GM18505 (cell line): ENCODE measurements around the gene EFTUD2.

ENCODE experiments used
- ATAC-seq: cut with Tn5 transposase; IDR thresholded peaks from one replicate; pipeline ENCODE4 v1.9.1; 2021; ENCODE audit not compliant: unreplicated experiment
- POLR2A ChIP-seq: IDR thresholded peaks from 4 replicates; pipeline ENCODE4 v1.6.1; 2011; ENCODE audit warnings: borderline replicate concordance; ENCODE audit not compliant: insufficient read depth, insufficient read length; ENCODE audit errors: extremely low read depth

EFTUD2 gene

GRCh38 chr17:44903012-44903685, 3.9 kb upstream of the EFTUD2 start:
- no peak for TF ChIP-seq POLR2A
- no peak for ATAC-seq

DNA sequence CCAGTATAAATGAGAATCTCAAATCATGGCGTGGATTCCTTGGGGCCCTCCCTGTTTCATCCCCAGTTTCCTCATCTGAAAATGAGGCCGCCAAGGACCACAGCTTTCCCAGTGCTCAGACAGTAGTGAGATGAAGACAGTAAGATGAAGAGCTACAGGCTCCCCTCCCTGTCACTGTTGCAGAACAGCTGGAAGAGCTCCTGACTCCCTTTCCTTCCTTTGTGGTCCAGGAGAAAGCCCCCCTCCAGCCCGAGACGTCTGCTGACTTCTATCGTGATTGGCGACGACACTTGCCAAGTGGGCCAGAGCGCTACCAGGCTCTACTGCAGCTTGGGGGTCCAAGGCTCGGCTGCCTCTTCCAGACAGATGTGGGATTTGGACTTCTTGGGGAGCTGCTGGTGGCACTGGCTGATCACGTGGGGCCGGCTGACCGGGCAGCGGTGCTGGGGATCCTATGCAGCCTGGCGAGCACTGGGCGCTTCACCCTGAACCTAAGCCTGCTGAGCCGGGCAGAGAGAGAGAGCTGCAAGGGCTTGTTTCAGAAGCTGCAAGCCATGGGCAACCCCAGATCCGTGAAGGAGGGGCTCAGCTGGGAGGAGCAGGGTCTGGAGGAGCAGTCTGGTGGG, 3.0 kb upstream of the EFTUD2 start:
- TF ChIP-seq POLR2A: no peak
- no peak for ATAC-seq

- ATAC-seq: no peak
- no peak for TF ChIP-seq POLR2A
These were observed 2.2 kb upstream of the EFTUD2 start for GRCh38 chr17:44901411-44901921.

- TF ChIP-seq POLR2A: no peak
- no peak for ATAC-seq
These were observed 1.6 kb upstream of the EFTUD2 start for GRCh38 chr17:44900894-44901293.

DNA sequence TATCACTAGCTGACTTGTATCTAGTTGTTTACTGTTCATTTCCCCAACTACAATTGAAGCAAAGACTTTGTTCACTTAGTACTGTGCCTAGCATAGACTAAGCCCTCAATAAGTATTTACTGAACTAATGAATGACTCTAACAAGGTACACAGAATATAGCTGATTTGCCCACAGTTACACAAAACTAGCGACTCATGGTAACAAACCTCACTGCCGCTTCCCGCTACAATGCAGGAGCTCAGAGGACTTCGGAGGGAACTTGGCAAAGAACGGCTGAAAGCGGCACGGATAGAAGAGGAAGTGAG, 524 bp downstream of the EFTUD2 start:
- no peak for TF ChIP-seq POLR2A
- ATAC-seq: peak; percentile 2

- no peak for ATAC-seq
These were observed 4.6 kb downstream of the EFTUD2 start for GRCh38 chr17:44894642-44895041.

DNA sequence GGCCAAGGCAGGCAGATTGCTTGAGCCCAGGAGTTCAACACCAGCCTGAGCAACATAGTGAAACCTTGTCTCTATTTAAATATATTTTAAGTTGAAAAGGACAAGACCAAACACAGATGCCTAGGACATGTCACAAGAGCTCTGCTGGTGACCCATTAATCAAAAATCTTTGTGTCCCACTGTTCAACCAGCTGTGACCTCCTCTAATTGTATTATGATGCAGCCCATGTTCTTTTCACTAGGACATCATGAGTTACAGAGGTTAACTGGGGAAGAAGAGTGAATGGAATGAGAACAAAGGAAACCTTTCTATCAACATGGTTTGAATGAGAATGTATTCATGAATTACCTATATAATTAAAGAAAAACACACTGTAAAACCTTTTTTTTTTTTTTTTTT, 7.0 kb downstream of the EFTUD2 start:
- no peak for TF ChIP-seq POLR2A
- ATAC-seq: no peak

More at GRCh38 chr17:44894642-44895041, 4.6 kb downstream of the EFTUD2 start:
- no peak for TF ChIP-seq POLR2A

GRCh38 chr17:44889003-44889402, 10.2 kb downstream of the EFTUD2 start:
- TF ChIP-seq POLR2A: no peak

GRCh38 chr17:44887971-44888954, 11.0 kb downstream of the EFTUD2 start:
- TF ChIP-seq POLR2A: no peak
- no peak for ATAC-seq

More at GRCh38 chr17:44889003-44889402, 10.2 kb downstream of the EFTUD2 start:
- ATAC-seq: no peak

GRCh38 chr17:44887016-44887415, 12.2 kb downstream of the EFTUD2 start:
- ATAC-seq: no peak
- no peak for TF ChIP-seq POLR2A

GRCh38 chr17:44884941-44885340, 14.3 kb downstream of the EFTUD2 start:
- no peak for ATAC-seq

DNA sequence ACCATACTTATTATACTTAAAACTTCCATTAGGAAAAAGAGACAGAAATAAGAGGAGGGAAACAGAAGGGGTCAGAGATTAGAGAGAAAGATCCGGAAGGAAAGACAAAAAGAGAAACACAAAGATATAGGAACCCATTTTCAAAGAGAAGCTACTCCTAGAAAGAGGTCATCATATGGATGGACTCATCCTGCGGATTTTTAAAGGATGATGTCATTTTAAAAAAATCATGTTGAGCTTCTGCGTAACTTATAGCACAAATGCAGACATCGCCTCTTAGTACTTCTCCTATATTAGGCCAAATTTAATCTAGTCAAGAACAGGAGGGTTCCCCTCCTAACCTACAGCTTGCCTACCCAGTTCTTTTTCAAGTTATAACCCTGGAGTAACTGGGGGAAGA, 18.1 kb downstream of the EFTUD2 start:
- TF ChIP-seq POLR2A: no peak
- ATAC-seq: no peak

More at GRCh38 chr17:44884941-44885340, 14.3 kb downstream of the EFTUD2 start:
- no peak for TF ChIP-seq POLR2A

- no peak for TF ChIP-seq POLR2A
- ATAC-seq: no peak
These were observed 19.2 kb downstream of the EFTUD2 start for GRCh38 chr17:44880062-44880461.

- ATAC-seq: no peak
- TF ChIP-seq POLR2A: no peak
These were observed 19.9 kb downstream of the EFTUD2 start for GRCh38 chr17:44879376-44879775.

DNA sequence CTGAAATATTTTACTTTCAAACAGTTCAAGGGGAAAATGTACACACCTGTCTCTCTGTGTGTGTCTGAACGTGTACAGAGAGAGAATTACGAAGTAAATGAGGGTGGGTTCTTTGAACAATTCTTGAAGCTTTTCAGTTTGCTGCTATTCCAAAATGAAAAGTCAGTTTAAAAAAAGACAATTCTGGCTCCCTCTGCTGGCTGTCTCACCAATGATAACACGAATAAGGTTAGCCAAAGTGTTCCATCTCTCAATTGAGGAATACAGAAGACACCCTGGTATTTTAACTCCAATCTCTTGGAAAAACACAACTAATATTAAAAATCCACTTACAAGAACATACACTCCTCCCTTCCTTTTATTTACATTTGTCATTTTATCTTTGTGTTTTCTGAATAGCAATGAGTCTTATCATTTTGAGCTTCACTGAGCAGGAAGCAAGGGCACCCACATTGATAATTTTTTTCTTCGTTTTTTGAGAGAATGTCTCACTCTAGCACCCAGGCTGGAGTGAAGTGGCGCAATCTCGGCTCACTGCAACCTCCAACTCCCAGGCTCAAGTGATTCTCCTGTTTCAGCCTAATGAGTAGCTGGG, 20.5 kb downstream of the EFTUD2 start:
- no peak for ATAC-seq
- TF ChIP-seq POLR2A: no peak
